HS-5 (cell line): ENCODE results near the gene LGALSL.
"Not testable (repeated sequence)": the region's sequence is repeated elsewhere in the genome, so short reads cannot be mapped to it uniquely, and the experiment has no call there.

Experiments
- DNase-seq: peaks from one replicate; pipeline ENCODE4 v3.0.0-alpha.2; 2012; ENCODE audit warnings: low read depth

LGALSL gene

DNA sequence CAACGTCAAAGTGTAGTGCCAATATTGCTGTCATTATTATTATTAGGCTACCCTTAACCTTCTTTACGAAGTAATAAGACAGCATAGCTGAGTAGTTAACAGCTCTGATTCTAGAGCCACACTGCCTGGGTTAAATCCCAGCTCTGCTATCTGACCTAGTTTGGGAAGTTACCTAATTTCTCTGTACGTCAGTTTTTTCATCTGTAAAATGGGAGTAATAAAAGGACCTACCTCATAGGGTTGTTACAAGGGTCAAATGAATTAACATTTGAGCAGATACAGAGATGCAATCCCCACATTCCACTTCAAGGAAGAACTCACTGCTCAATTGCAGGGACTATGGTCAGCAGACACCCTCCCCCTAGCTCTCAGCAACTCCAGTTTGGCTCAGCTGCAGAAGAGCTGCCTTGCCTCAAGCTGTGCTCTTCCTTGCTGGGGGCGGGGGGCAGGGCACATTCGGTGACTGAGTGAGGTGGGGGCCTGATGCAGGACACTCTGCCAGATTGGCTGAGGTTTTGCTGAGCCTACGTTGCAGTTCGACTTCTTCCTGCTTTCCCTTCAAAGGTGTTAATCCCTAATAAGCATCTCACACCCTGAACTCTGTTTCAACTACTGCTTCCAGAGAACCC lies 11.0 kb upstream of the LGALSL start:
- DNase-seq, result no peak

DNA sequence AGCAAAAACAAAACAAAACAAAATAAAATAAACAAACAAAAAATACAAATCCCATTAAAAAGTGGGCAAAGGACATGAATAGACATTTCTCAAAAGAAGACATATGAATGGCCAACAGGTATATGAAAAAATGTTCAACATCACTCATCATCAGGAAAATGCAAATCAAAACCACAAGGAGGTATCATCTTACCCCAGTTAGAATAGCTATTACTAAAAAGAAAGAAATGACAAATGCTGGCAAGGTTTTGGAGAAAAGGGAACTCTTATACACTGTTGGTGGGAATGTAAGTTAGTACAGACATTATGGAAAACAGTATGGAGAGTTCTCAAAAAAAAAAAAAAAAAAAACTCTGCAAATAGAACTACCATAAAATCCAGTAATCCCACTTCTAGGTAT lies 8.0 kb upstream of the LGALSL start:
- DNase-seq, result not testable (repeated sequence)

DNA sequence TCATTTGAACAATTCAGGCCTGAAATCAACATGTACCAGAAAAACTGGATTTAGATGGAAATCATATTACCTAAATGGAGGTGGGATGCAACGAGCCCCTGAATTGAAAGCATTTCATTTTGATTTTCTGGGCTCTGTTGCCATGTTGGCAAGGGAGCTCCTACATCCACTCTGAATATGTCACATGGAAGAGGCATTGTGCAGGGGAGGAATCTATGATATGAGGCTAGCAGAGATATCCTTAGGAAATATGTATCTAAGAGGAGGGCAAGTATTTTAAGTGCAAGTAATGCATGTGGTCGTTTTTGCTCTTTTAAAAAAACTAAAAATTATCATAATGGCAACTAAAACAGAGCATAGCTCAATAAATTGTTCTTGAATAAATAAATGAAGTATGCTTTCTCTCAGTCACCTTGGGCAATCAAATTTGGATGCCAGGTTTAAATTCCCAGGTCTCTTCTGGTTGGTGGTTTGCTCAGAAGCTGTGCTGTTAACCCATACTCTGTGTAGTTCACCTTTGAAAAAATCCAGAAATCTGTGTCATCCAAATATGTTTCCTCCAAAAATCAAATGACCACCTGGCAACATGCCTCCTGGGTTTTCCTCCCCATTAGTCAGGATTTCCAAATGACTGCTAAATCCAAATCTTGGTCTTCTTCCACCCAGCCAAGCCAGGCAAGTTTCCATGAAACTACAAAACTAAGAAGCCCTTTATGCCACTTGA lies 6.5 kb upstream of the LGALSL start:
- no peak for DNase-seq

DNA sequence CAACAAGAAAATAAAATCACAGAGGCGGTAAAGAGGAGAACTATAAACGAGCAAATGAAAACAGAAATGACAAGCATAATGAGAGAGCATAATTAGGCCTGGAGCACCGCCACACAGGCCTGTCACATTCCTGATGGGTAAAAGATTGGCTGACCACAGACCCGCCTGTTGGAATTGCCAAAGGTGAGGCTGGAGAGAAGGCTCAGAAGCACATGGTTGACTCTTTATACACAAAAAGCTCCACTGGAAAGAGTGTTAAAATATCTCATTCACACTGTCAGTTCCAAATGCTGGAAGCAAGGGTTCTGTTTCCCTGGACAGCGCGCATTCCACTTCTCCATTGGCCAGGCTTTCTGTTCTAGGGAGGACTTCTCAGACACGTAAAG lies 5.9 kb upstream of the LGALSL start:
- DNase-seq, result no peak

DNA sequence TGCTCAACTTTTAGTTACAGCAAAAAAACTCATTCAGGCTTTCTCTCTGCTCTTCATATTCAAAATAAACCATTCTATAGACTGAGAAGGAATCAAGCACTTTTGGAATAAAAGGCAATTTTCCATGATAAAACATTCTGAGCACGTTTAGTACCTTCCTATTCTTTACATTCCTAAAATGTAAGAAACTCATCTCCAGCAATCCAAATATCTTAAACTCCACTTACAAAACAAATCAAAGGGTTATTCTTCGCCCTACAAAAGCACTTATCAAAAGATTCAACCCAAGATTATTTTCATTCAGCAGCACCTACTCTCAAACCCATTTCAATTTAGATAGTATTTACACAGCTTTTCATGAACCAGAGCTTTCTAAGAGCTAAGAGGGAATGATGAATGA lies 2.9 kb upstream of the LGALSL start:
- DNase-seq, result no peak

DNA sequence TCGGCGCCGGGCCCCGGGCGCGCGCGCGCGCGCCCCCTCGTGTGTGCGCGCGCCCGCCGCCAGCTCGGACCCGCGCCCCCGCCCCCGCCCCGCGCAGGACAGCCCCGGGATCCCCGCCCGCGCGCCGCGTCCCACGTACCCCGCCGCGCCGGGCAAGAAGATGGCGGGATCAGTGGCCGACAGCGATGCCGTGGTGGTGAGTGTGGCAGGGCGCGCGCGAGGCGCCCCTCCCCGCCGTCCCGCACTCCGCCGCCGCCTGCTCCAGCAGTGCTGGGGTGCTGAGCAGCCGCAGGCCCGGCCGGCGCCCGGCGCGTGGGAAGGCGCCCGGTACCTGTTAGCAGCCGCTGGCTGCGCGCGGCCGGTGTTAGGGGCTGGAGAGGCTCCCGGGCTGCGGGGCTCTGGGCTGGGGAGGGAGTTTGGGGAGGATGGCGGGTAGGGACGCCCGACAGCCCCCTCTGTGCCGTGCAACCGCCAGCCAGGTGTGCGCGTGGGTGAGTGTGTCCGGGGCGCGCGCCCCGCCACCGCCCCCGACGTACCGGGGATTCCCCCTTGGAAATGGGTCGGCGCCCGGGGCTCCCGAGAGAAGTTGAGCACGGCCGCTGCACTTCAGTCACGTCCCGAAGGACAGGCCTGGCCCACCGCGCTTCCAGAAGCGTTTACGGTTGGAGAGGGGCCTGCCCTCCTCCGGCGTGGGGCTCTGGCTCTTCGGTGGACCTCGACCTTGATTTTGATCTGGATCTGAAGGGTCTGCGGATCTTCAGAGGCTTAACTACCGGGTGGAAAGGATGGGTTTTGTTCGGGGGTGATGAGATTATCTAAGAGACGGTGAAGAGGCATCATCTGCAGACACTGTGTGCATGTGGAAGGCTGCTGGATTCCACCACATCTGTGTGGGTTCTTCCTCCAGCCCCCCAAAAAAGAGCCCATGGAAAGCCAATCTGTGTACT lies 697 bp downstream of the LGALSL start:
- DNase-seq, result no peak

DNA sequence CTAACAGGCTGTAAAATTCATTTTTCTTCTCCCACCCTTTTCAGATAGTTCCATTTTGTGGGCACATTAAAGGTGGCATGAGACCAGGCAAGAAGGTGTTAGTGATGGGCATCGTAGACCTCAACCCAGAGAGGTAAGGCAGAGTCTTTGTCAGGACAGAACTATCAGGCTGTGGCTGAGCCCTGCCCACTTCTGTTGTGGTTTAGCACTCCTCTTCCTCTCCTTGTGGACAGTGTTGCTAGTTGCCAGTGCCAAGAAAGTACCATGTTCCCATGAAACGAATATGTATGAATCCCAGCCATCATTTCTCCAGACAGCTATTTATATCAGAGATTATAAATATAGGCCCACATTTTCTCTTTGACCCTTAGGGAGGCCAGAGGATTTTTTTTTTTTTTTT lies 1.6 kb downstream of the LGALSL start:
- DNase-seq, result no peak

DNA sequence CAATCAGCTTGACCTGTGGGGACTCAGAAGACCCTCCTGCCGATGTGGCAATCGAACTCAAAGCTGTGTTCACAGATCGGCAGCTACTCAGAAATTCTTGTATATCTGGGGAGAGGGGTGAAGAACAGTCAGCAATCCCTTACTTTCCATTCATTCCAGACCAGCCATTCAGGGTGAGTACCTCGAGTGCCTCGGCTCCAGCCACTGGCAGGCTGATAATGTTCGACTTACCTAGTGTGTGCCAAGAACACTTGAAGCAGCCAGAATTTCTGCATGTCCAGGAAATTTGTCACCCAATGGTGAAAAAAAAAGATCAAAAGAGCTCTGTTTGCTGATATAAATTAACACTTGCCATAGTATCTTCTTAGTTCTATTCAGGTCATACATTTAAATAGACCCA lies 2.3 kb downstream of the LGALSL start:
- DNase-seq, result no peak

DNA sequence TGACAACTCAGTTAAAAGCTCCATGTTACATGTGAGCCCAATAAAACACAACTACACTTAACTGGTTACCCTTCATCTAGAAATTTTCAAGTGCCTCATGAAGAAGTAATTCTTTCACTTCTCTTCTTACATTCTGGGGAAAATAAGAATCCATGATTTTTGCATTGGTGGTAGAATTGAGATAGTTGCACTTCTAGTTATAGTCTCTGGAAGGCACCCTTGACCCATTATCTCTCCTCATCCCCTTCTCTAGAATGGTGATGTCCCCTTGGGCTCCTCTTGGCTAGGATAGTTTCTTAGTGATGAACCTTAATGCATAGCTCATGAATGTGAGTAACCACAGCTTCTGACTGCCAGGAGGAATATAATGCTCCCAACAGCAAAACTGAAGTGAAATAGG lies 3.6 kb downstream of the LGALSL start:
- DNase-seq, result no peak

DNA sequence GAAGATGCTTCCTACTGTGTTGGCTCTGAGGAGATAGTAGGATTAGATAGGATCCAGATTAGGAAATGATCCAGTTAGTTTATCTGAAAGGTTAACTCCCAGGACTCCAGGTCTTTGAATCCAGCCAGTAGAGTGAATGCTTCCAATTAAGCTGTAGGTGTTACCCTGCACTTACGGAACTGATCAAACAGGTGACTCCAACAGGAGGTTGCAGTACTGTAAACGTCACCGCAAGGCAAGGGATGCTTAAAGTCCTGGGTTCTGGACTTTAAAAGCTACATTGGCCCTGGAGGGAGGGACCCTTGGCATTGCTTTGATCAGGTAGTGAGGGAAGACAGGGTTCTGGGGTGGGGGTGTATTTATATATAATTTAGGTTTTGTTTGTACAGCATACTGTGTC lies 5.6 kb downstream of the LGALSL start:
- DNase-seq, result no peak

DNA sequence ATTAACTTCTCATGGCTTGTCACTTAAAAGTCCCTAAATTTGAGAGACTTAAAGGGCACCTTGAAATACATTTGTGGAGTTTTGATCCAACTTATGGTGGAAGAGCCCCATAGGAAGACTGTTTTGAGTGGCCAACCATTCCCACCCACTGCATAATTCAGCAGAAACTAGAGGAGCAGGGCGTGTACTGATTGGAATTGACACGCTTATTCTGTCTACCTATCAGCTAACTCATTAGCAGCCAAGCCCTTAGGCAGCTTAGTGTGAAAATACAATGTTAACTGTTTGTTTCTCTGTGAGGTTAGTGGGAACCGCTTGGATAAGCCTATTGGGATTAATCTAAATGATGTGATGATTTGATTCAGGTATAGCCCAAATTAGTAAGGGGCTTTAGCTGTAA lies 6.4 kb downstream of the LGALSL start:
- no peak for DNase-seq

DNA sequence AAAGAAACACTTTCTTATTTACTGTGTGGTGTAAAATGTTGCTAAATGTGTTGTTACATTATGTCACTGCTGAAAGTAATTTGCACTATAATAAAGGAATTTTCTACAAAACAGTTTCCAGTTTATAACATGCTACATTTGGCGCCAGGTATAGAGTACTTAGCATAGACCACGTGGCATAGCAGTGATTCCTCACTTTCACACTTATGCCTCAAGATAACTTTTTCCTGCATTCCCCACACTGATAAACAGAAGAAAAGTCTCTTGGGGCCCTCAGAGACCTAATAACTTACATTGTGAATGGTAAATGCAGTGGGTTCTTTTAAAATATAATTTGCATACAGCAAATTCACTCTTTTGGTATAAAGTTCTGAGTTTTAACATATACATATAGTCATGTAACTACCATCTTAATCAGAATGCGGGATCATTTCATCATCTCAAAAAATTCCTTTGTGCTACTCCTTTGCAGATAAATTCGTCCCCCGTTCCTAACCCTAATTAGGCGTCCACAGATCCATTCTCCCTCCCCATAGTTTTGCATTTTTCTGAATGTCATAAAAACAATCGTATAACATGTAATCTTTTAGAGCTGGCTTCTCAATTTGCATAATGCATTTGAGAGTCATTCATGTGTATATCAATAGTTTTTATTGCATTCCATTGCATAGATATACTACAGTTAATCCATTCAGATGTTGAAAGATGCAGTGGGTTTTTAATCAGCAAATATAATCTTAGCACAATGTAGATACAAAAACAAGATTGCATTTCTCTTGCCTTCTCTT lies 7.5 kb downstream of the LGALSL start:
- DNase-seq, result no peak

DNA sequence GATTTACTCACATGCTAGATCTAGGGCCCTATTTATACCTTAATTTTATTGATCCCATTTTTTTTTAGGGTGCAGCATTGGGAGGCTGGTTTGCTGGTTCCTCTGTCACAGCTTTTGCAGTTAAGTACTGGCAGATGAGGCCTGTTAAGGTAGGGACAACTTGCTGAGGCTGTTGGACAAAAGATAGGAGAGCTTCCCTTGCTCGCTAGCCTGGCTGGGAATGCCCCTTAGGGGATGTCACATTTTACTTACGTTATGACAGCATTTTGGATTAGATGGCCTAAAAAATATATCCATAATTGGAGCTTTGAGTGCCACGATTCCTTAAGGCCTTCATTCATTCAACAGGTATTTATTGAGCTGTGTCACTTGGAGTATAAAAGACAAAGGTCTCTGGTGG lies 8.2 kb downstream of the LGALSL start:
- DNase-seq, result no peak

DNA sequence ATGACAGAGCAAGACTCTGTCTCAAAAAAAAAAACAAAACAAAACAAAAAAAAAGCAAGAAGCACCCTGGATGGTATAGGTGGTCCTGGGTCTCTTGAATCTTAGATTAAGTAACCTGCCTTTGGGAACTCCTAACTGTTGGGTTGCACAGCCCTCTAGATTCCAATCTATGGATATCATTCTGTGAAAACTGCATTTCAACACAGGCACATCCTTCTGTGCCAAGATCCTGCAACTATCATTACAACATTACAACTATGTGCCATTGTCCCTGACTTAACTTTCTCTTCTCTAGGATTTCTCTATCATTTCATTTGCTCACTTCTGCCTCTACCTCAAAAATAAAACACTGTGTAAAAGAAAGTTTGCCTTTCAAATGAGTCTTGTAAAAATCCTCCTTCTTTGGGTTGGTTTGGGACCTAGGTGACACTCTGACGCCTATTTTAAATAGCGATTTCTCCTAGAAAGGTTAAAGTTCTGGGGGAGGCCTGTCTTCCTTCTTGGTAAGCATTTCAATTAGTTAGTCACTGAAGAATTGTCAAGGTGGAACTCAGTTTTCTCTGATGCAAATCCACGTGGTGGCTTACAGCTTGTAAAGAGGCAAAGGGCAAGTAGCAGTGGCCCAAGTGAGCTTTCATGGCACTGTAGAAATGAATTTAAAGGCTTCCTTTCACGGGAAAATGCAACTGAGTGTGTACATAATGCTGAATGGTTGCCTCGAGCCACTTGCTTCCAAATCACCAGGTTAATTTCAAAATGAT lies 9.2 kb downstream of the LGALSL start:
- DNase-seq, result no peak

DNA sequence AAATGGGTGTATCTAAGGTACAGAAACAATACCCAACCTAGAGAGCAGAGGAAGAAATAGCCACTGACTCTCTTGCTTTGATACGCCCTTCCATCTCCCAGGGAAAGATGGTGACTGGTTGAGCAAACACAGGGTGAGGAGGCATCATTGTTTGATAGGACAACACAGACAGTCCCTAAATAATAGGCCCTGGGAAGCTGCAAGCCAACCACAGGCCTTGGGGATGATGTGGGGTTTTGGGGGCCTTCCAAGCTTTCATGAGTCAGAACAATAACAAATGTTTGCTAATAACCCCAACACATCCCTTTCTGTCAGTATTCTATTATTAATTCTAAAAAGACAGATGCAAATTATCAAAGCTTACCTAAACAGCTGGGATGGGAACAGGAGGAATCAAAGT lies 9.8 kb downstream of the LGALSL start:
- DNase-seq, result peak; percentile 37

DNA sequence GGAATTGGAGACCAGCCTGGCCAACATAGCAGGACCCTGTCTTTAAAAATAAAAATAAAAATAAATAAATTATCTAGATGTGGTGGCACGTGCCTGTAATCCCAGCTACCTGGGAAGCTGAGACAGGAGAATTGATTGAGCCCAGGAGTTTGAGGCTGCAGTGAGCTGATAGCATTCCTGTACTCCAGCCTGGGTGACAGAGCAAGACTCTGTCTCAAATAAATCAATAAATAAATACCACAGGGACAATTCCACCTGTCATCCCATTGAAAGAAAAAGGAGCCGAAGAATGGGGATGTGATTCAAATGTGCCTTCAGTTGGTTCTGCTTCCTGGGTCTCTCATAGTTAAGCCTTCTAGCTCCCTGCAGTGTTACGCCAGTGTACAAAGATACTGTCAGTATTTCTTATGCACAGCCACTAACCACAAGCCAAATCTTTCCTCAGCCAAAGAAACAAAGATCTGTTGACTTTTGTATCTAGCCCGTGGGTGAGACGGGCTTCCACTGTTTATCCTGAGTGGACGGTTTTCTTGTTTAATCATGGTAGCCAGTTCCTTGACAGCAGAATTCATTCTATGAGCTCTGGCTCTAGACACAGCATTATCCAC lies 12.6 kb downstream of the LGALSL start:
- DNase-seq, result no peak

DNA sequence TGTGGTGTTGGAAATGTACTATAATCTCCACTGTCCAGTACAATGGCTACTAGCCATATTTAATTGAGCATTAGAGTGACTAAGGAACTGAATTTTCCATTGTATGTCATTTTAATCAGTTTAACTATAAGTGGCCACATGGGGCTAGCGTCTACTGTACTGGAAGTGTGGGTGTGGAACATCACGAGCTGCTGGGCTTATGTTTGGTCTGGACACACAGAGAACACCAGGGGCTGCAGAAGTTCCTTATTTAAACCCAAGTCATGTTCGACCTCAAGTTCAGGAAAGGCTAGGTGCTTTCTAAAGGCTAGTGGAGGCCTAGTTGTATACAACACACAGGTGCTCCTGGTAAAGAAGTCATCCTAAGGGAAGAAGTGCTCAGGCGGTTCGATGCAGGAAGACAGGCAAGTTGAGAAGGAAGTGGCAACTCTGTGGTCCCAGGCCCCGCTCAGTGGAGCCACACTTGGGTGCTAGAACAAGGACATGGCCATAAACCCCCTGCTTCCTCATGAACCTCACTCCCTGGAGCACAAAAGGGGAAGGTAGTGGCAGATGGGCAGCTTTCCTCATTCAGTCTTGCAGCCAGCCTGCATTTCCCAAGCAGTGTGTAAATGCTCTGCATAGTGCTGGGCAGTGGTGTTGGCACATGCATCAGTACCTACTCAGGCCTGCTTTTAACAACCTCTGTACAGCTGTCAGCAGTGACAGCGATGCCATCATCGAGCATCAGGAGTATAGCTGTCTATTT lies 13.3 kb downstream of the LGALSL start:
- no peak for DNase-seq

DNA sequence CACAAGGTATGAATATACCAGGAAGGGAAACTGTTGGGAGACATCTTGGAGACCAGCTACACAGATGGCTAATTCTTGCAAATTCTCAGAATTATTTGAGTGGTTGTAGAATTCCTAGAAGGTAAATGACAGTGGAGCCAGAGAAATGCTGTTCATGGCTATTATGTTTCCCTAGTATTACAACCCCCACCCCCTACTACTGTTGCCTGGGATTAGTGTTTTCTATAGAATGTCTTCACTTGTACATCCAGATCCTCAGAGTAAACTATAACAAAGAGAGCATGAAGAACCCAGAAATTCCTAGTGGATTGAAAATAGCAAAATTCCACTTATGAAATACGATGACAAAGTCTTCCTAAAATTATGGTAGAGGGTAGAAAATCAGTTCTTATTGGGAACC lies 15.3 kb downstream of the LGALSL start:
- DNase-seq, result no peak

DNA sequence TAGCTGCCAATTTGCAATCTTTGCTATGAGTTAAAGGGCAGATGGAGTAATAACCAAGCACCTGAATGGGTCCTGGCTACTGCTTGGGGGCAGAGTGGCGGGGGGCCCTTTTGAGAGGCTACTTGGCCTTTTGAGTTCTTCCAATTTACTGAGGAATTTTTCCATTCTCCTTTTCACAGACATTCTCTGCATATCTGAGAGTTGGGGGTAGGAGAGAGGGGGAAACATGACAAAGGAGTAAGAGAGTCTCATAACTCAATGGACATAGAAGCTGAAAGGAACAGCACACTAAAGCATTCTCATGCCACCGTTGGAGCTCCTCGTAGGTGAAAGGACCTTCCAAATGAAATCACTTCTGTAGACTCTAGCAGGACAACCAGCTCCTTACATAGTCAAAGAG lies 16.1 kb downstream of the LGALSL start:
- no peak for DNase-seq

DNA sequence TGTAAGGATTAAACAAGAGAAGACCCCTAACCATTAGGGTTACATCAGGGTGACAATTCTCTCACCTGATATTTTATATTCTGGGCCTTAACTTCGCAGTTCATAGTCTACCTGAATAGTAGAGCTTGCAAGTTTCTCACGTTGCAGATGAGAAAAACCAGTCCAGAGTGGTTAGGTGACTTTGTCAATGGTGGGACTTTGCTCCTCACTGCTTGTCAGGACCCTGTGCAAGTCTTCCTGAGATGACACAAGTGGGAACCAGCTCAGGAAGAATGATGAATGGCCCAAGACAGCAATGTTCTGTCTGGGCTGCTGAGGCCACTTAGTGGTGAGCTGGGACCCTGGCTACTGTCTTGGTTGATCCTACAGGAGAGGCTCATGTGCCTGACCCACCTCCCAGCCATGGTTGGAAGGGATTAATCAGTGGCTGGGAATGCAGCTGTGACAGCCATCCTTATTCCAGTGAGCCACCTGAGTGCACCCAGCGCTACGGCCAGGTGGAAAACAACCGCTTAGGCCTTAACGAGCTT lies 16.9 kb downstream of the LGALSL start:
- no peak for DNase-seq
